GM12891 (cell line): ENCODE results near the gene RBM20.

Source experiments
- POLR2A ChIP-seq: IDR thresholded peaks from 2 replicates; pipeline ENCODE4 v1.6.1; 2011; ENCODE audit warnings: low read depth, low read length, control low read depth
- POU2F2 ChIP-seq: IDR thresholded peaks from 2 replicates; pipeline ENCODE4 v1.6.1; 2011; ENCODE audit warnings: low read depth, mild to moderate bottlenecking, control low read depth, low read length, moderate library complexity

- no peak for TF ChIP-seq POLR2A
- TF ChIP-seq POU2F2, result no peak
Measured at GRCh38 chr10:110610308-110610774, 33.8 kb upstream of the RBM20 start.
